ENCODE data around the gene BRPF3. TPM values are rescaled to one million over a fixed set of nuclear protein-coding genes. Genes with fewer than 3 reads are reported as not detected.

The BRPF3 gene
- total RNA-seq, 1 donor from 2014 or later, result 36.2 TPM

- Mint-ChIP-seq H3K36me3 (ENCODE audit: unreplicated experiment) (no peaks in the 10 kb centered on the region), H3K27me3 (ENCODE audit: unreplicated experiment) (peaks cover 57% of the 10 kb centered on the region), H3K4me1 (ENCODE audit: unreplicated experiment) (no peaks in the 10 kb centered on the region), H3K9me3 (ENCODE audit: unreplicated experiment) (no peaks in the 10 kb centered on the region), H3K4me3 (ENCODE audit: unreplicated experiment) (no peak overlapping the region), H3K27ac (ENCODE audit: unreplicated experiment) (no peak overlapping the region)
- no peak for TF ChIP-seq CTCF (IDR thresholded peaks at IDR 0.05)
- no peak for DNase-seq (ENCODE audit: extremely low spot score, unreplicated experiment)
These were observed 75.7 kb downstream of the BRPF3 start for GRCh38 chr6:36272234-36272633.

- H3K36me3 Mint-ChIP-seq (ENCODE audit: unreplicated experiment), result no peaks in the 10 kb centered on the region
- H3K4me1 Mint-ChIP-seq (ENCODE audit: unreplicated experiment), result no peaks in the 10 kb centered on the region
- no peak overlapping the region for H3K4me3 Mint-ChIP-seq (ENCODE audit: unreplicated experiment)
- TF ChIP-seq CTCF (IDR thresholded peaks at IDR 0.05), result no peak
- no peaks in the 10 kb centered on the region for H3K9me3 Mint-ChIP-seq (ENCODE audit: unreplicated experiment)
- no peak for DNase-seq (ENCODE audit: extremely low spot score, unreplicated experiment)
- H3K27ac Mint-ChIP-seq (ENCODE audit: unreplicated experiment), result no peak overlapping the region
- peaks cover 62% of the 10 kb centered on the region for H3K27me3 Mint-ChIP-seq (ENCODE audit: unreplicated experiment)
These were observed 76.5 kb downstream of the BRPF3 start for GRCh38 chr6:36273067-36273466.

GRCh38 chr6:36273802-36274514 lies 77.4 kb downstream of the BRPF3 start:
- Mint-ChIP-seq H3K36me3 (ENCODE audit: unreplicated experiment) (no peaks in the 10 kb centered on the region), H3K4me1 (ENCODE audit: unreplicated experiment) (no peaks in the 10 kb centered on the region), H3K4me3 (ENCODE audit: unreplicated experiment) (no peak overlapping the region), H3K9me3 (ENCODE audit: unreplicated experiment) (no peaks in the 10 kb centered on the region), H3K27ac (ENCODE audit: unreplicated experiment) (no peak overlapping the region), H3K27me3 (ENCODE audit: unreplicated experiment) (peaks cover 70% of the 10 kb centered on the region)
- no peak for TF ChIP-seq CTCF (IDR thresholded peaks at IDR 0.05)
- DNase-seq (ENCODE audit: extremely low spot score, unreplicated experiment), result no peak

- no peak overlapping the region for H3K27ac Mint-ChIP-seq (ENCODE audit: unreplicated experiment)
- no peaks in the 10 kb centered on the region for H3K9me3 Mint-ChIP-seq (ENCODE audit: unreplicated experiment)
- no peak overlapping the region for H3K4me3 Mint-ChIP-seq (ENCODE audit: unreplicated experiment)
- TF ChIP-seq CTCF (IDR thresholded peaks at IDR 0.05), result no peak
- H3K27me3 Mint-ChIP-seq (ENCODE audit: unreplicated experiment), result peaks cover 79% of the 10 kb centered on the region
- no peaks in the 10 kb centered on the region for H3K36me3 Mint-ChIP-seq (ENCODE audit: unreplicated experiment)
- no peak for DNase-seq (ENCODE audit: extremely low spot score, unreplicated experiment)
- H3K4me1 Mint-ChIP-seq (ENCODE audit: unreplicated experiment), result no peaks in the 10 kb centered on the region
These were observed 80.3 kb downstream of the BRPF3 start for GRCh38 chr6:36276581-36277536.

- Mint-ChIP-seq H3K27ac (ENCODE audit: unreplicated experiment) (no peak overlapping the region), H3K4me1 (ENCODE audit: unreplicated experiment) (no peaks in the 10 kb centered on the region), H3K9me3 (ENCODE audit: unreplicated experiment) (no peaks in the 10 kb centered on the region), H3K27me3 (ENCODE audit: unreplicated experiment) (peaks cover 77% of the 10 kb centered on the region), H3K36me3 (ENCODE audit: unreplicated experiment) (no peaks in the 10 kb centered on the region), H3K4me3 (ENCODE audit: unreplicated experiment) (no peak overlapping the region)
- DNase-seq (ENCODE audit: extremely low spot score, unreplicated experiment), result no peak
- no peak for TF ChIP-seq CTCF (IDR thresholded peaks at IDR 0.05)
These were observed 81.5 kb downstream of the BRPF3 start for GRCh38 chr6:36277946-36278470.

Data from osteocyte (in vitro differentiated cells).